Ovary (tissue), 9 donors: Measurements from ENCODE around the gene CAMTA1. TPM values are rescaled to one million over a fixed set of nuclear protein-coding genes. Genes with fewer than 3 reads are reported as not detected.

ENCODE experiments used
- DNase-seq, 5 donors: peaks; one replicate each; pipeline ENCODE4 v3.0.0-alpha.2; 2019 to 2020
- H3K27ac ChIP-seq, 2 donors: fragments of 200-600 bp; one replicate each; pipeline versions ENCODE4 v1.5.1 to v1.8.0; 2019 to 2022
- H3K27me3 ChIP-seq: fragments of 200-600 bp; one replicate; pipeline ENCODE4 v1.8.0; 2022
- H3K36me3 ChIP-seq: fragments of 200-600 bp; sonication (generic); one replicate; pipeline ENCODE4 v1.5.1; 2019
- H3K4me1 ChIP-seq: one replicate; pipeline ENCODE4 v1.8.1; 2013; ENCODE audit warnings: mild to moderate bottlenecking, moderate library complexity; ENCODE audit not compliant: insufficient read depth
- H3K4me3 ChIP-seq: fragments of 200-600 bp; sonication (generic); one replicate; pipeline ENCODE4 v1.5.1; 2017
- H3K9me3 ChIP-seq, 2 donors: fragments of 200-600 bp in 1 of 2; sonication (generic) in 1 of 2; one replicate each; pipeline versions ENCODE4 v1.5.1 to v1.8.1; 2013 to 2019; ENCODE audit warnings: mild to moderate bottlenecking in 1 of 2, moderate library complexity in 1 of 2
- EP300 ChIP-seq: sonication (generic); formaldehyde crosslinking; IDR thresholded peaks from one replicate; pipeline ENCODE4 v1.6.1; 2017; ENCODE audit warnings: antibody characterized with exemption
- POLR2A ChIP-seq: fragments of 450-650 bp; IDR thresholded peaks from one replicate; pipeline ENCODE4 v1.6.1; 2017; ENCODE audit warnings: antibody characterized with exemption, mild to moderate bottlenecking, moderate library complexity
- WGBS, 3 donors: extraction: QIAGEN DNeasy Blood & Tissue Kit in 1 of 3; methylation state at CpG; one replicate each; pipeline versions ENCODE4 v1.1.5 to v1.1.7; 2013 to 2017; 5-methylcytosine and 5-hydroxymethylcytosine counted together
- intact Hi-C, 4 donors: fragments of 100-400 bp; cut with DNase I; formaldehyde crosslinking; loops; one replicate each; pipeline versions ENCODE4 v1.11.0 to v1.15.1; 2022 to 2023
- polyA plus RNA-seq, 2 donors: library from polyadenylated mRNA; stranded (reverse); fragments of 200-250 nt in 1 of 2; fragments of 350-450 nt in 1 of 2; fragmentation: Illumina TruSeq in 1 of 2; extraction: RNeasy Lipid Tissue Mini Kit (QIAGEN cat#74804) in 1 of 2; gene quantifications; one replicate each; pipeline ENCODE4 v1.2.3, GENCODE V29; 2013 to 2014
- total RNA-seq, 7 donors: library from RNA; depleted of rRNA in 2 of 7; stranded (reverse); fragments of >200 nt in 2 of 7; fragmentation: NEBNext Ultra II Directional in 3 of 7; extraction: Animal tissue kit (Norgen Biotek cat#: 25700) in 3 of 7; gene quantifications; one replicate each; pipeline versions ENCODE4 v1.1.0 to v1.2.4, GENCODE V29; 2016 to 2023
- TF ChIP-seq, protein P1 (sequence below), 3 donors: fragments of 450-650 bp in 2 of 3; fragments of 200-600 bp in 1 of 3; IDR thresholded peaks; one replicate each; pipeline versions ENCODE4 v1.5.1 to v1.8.0; 2016 to 2022; ENCODE audit warnings: antibody characterized with exemption in 3 of 3, mild to moderate bottlenecking in 1 of 3
- donor health status: DM: no; HTN: no; CAD: no; lungs with moderate emphysema.
- donor health status: DM: no; HTN: no; CAD: no.
- donor health status: Bipolar disorder and iron deficiency.
- donor health status: DM: yes; HTN: yes; CAD: no.
- donor health status: DM: no; HTN: no; CAD: no.
- donor health status: DM: yes; HTN: yes; CAD: no.

The CAMTA1 gene
- total and polyA plus RNA-seq, 9 donors, result 51.1 to 150 (median 67.4) TPM

GRCh38 chr1:7488475-7488842 is 703.2 kb downstream of the CAMTA1 start:
- Histone ChIP-seq H3K4me1 (peaks cover 8% of the 10 kb centered on the region), H3K4me3 (no peak overlapping the region), H3K9me3 (no peaks in the 10 kb centered on the region), H3K27ac (no peak overlapping the region), H3K27me3 (no peaks in the 10 kb centered on the region), H3K36me3 (no peaks in the 10 kb centered on the region)
- intact Hi-C loops, result no loop called here
- no peak for DNase-seq
- 92 to 96% (median 94%) methylated on average over 1 of the region's 1 CpG for WGBS, 3 donors
- TF ChIP-seq, protein P1, sequence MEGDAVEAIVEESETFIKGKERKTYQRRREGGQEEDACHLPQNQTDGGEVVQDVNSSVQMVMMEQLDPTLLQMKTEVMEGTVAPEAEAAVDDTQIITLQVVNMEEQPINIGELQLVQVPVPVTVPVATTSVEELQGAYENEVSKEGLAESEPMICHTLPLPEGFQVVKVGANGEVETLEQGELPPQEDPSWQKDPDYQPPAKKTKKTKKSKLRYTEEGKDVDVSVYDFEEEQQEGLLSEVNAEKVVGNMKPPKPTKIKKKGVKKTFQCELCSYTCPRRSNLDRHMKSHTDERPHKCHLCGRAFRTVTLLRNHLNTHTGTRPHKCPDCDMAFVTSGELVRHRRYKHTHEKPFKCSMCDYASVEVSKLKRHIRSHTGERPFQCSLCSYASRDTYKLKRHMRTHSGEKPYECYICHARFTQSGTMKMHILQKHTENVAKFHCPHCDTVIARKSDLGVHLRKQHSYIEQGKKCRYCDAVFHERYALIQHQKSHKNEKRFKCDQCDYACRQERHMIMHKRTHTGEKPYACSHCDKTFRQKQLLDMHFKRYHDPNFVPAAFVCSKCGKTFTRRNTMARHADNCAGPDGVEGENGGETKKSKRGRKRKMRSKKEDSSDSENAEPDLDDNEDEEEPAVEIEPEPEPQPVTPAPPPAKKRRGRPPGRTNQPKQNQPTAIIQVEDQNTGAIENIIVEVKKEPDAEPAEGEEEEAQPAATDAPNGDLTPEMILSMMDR (IDR thresholded peaks at IDR 0.05), result no peak
- no peak for TF ChIP-seq POLR2A
- TF ChIP-seq EP300, result no peak

GRCh38 chr1:7489586-7489985 is 704.3 kb downstream of the CAMTA1 start:
- peaks cover 8% of the 10 kb centered on the region for H3K4me1 ChIP-seq
- no peak overlapping the region for H3K27ac ChIP-seq
- H3K4me3 ChIP-seq, result no peak overlapping the region
- H3K9me3 ChIP-seq, result no peaks in the 10 kb centered on the region
- DNase-seq, result no peak
- WGBS, 3 donors, result 87 to 96% (median 94%) methylated on average over 13 of the region's 13 CpGs
- TF ChIP-seq, protein P1 (IDR thresholded peaks at IDR 0.05), result no peak
- TF ChIP-seq POLR2A (no peak), EP300 (no peak)
- no peaks in the 10 kb centered on the region for H3K27me3 ChIP-seq
- intact Hi-C loops, result no loop called here
- no peaks in the 10 kb centered on the region for H3K36me3 ChIP-seq

DNA sequence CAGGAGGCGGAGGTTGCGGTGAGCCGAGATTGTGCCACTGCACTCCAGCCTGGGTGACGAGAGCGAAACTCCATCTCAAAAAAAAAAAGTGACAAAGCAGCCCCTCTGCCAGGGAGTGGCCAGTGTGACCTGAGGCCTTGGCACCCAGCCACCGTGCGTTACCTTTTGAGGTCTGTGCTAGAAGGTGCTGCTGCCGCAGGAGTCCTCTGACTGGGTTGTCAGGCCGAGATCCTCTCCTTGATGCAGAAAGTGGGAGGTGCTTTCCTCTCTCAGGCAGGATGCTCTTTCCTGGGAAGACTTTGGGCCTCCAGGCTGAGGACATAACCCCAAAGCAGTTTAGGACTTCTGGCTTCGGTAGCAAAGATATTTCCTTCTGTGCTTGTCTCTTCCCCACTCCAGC is 705.3 kb downstream of the CAMTA1 start:
- intact Hi-C loops, result no loop called here
- Histone ChIP-seq H3K27ac (peak overlapping the region; percentile 22 to 27), H3K36me3 (no peaks in the 10 kb centered on the region), H3K9me3 (no peaks in the 10 kb centered on the region), H3K4me1 (peaks cover 8% of the 10 kb centered on the region), H3K4me3 (no peak overlapping the region), H3K27me3 (no peaks in the 10 kb centered on the region)
- WGBS, 3 donors, result 84 to 91% (median 85%) methylated on average over 10 of the region's 10 CpGs
- TF ChIP-seq EP300 (no peak), POLR2A (no peak)
- TF ChIP-seq, protein P1 (IDR thresholded peaks at IDR 0.05), result no peak
- DNase-seq, result peak in 1 of 5 donors; percentile 58

DNA sequence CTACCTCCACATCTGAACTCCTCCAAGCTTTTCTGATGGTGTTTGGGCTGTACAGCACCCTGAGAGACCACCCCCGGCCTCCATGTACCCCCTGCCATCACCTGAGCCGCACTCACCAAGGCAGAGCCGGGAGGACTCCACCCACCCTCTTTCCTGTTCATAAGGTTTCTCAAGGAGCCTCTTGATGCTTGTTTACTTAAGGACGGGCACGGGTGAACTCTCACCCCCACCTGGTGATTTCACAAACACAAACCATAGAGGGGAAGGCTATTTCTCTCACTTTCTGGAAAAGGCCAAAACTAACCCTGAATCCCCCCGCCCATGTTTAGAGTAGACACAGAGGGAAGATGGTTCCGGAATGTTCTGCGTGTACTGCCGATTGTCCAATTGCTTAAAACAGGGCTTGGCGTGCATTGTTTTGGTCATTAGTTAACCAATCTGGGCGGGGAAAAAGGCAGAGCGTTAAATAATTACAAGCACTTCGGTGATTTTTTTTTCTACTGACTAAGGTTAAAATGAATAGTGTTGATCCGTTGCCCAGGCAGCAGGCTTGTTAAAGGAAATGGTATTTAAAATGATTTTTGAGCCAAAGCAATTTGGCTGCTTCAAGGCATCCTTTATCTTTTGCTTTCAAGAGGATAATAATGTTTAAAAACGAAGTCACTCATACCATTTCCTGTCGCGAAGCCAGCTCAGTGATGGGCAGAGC is 706.0 kb downstream of the CAMTA1 start:
- TF ChIP-seq, protein P1 (IDR thresholded peaks at IDR 0.05), result no peak
- TF ChIP-seq POLR2A (no peak), EP300 (no peak)

More for the DNA sequence above, 706.0 kb downstream of the CAMTA1 start:
- Histone ChIP-seq H3K36me3 (no peaks in the 10 kb centered on the region), H3K27ac (peak overlapping the region; percentile 22 to 27), H3K4me3 (no peak overlapping the region), H3K9me3 (no peaks in the 10 kb centered on the region), H3K4me1 (peaks cover 8% of the 10 kb centered on the region), H3K27me3 (no peaks in the 10 kb centered on the region)
- 15 to 23% (median 21%) methylated on average over 17 of the region's 17 CpGs for WGBS, 3 donors
- intact Hi-C loops, result no loop called here
- DNase-seq, result peak in 3 of 5 donors; percentile 47 to 71 (median 57)
